GM21381 (cell line): Measurements from ENCODE around the gene CEACAM21.

ENCODE experiments used
- ATAC-seq: cut with Tn5 transposase; IDR thresholded peaks from one replicate; pipeline ENCODE4 v1.9.1; 2021; ENCODE audit warnings: mild to moderate bottlenecking, moderate library complexity; ENCODE audit not compliant: unreplicated experiment

Gene CEACAM21

GRCh38 chr19:41584260-41584810, 8.4 kb downstream of the CEACAM21 start:
- no peak for ATAC-seq

- no peak for ATAC-seq
Measured at GRCh38 chr19:41584931-41585330, 9.0 kb downstream of the CEACAM21 start.

- ATAC-seq, result no peak
Measured at GRCh38 chr19:41586064-41586463, 10.1 kb downstream of the CEACAM21 start.

- no peak for ATAC-seq
Measured at GRCh38 chr19:41587101-41587837, 11.3 kb downstream of the CEACAM21 start.

- ATAC-seq, result no peak
Measured at GRCh38 chr19:41587838-41588210, 11.9 kb downstream of the CEACAM21 start.

- ATAC-seq, result no peak
Measured at GRCh38 chr19:41588497-41589209, 12.7 kb downstream of the CEACAM21 start.

- ATAC-seq, result no peak
Measured at GRCh38 chr19:41589371-41589770, 13.4 kb downstream of the CEACAM21 start.

- ATAC-seq, result no peak
Measured at GRCh38 chr19:41590936-41591335, 15.0 kb downstream of the CEACAM21 start.

GRCh38 chr19:41591951-41592562, 16.1 kb downstream of the CEACAM21 start:
- no peak for ATAC-seq

GRCh38 chr19:41595258-41595889, 19.4 kb downstream of the CEACAM21 start:
- ATAC-seq, result no peak

- ATAC-seq, result no peak
Measured at GRCh38 chr19:41595890-41596280, 19.9 kb downstream of the CEACAM21 start.

- ATAC-seq, result no peak
Measured at GRCh38 chr19:41597600-41598041, 21.7 kb downstream of the CEACAM21 start.

GRCh38 chr19:41599175-41599966, 23.4 kb downstream of the CEACAM21 start:
- ATAC-seq, result no peak

- no peak for ATAC-seq
Measured at GRCh38 chr19:41601771-41602170, 25.8 kb downstream of the CEACAM21 start.

GRCh38 chr19:41604831-41605230, 28.9 kb downstream of the CEACAM21 start:
- ATAC-seq, result no peak

GRCh38 chr19:41606215-41606837, 30.4 kb downstream of the CEACAM21 start:
- ATAC-seq, result no peak

GRCh38 chr19:41607668-41608067, 31.7 kb downstream of the CEACAM21 start:
- no peak for ATAC-seq

GRCh38 chr19:41610789-41611188, 34.8 kb downstream of the CEACAM21 start:
- no peak for ATAC-seq

GRCh38 chr19:41612483-41612882, 36.5 kb downstream of the CEACAM21 start:
- ATAC-seq, result no peak

GRCh38 chr19:41615207-41615606, 39.2 kb downstream of the CEACAM21 start:
- no peak for ATAC-seq
